SK-N-DZ (cell line): Measurements from ENCODE around the gene PRXL2C. TPM values are rescaled to one million over a fixed set of nuclear protein-coding genes. Genes with fewer than 3 reads are reported as not detected.
"Not testable (repeated sequence)": the region's sequence is repeated elsewhere in the genome, so short reads cannot be mapped to it uniquely, and the experiment has no call there.

ENCODE experiments used
- DNase-seq: peaks from one replicate; pipeline ENCODE4 v3.0.0-alpha.2; 2015; ENCODE audit warnings: low spot score
- polyA plus RNA-seq, 2 experiments: library from polyadenylated mRNA; depleted of rRNA; stranded (reverse); fragments of >200 nt; gene quantifications; 2 replicates each; pipeline ENCODE4 v1.2.3, GENCODE V29; 2014

PRXL2C gene, protein sequence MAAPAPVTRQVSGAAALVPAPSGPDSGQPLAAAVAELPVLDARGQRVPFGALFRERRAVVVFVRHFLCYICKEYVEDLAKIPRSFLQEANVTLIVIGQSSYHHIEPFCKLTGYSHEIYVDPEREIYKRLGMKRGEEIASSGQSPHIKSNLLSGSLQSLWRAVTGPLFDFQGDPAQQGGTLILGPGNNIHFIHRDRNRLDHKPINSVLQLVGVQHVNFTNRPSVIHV
- polyA plus RNA-seq (2014; cell fraction: cytosol; rRNA removed), result 1.4 and 2.5 TPM in 2 replicates
- 0.77 and 0.90 TPM in 2 replicates for polyA plus RNA-seq (2014; cell fraction: nucleus; rRNA removed)

DNA sequence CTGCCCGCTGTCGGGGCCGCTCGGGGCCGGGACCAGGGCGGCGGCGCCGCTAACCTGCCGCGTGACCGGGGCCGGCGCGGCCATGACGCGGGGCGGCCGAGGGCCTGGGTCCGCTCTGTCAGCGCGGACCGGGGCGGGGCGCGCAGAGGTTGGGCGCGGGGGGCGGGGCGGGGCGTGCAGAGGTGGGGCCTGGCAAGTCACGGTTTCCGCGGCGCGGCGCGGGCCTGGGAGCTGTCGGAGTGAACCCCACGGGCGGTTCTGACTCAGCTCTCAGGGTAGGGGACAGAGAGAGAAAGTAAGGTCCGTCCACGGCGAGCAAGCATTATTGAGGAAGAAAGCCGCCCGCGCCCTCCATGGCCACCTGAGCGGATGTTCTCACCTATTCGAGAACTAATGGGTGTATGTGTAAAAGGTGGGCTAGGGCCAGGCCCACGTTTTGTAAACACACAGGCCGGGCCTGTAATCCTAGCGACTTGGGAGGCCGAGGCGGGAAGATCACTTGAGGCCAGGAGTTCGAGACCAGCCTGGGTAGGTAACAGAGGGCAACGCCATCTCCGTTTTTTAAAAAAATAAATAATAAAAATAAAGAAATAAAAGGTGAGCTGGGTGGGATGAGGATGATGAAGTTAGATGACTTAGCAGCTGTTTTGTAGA, at the start of gene PRXL2C:
Gene PRXL2C, minus strand, starts transcription at position 120 of the 654 bp plus-strand sequence. Its CDS starts 36 bp downstream, at position 84.
- peak; percentile 6 for DNase-seq

GRCh38 chr9:96700721-96701375, 45.7 kb upstream of the PRXL2C start:
- DNase-seq, result not testable (repeated sequence)

DNA sequence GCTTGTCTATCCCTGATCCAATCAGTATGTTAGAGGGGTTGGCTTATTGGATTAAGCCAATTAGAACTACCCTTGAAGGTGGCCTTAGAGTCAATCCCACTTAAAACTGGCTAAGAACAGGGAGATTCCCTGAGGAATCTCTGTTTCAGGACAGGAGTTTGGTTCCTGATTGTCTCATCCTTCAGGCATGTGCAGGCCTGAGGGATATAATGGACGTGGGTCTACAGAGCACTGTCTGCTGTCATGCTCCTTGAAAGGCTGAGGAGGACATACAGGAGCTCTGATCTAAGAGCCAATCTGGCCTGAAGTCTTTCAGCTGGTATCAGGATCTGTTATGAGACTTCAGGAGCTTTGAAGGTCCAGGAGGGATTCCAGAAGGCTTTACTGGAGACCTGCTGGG, 36.2 kb upstream of the PRXL2C start:
- no peak for DNase-seq

- DNase-seq, result no peak
These were observed 33.8 kb upstream of the PRXL2C start for GRCh38 chr9:96688745-96689464.

DNA sequence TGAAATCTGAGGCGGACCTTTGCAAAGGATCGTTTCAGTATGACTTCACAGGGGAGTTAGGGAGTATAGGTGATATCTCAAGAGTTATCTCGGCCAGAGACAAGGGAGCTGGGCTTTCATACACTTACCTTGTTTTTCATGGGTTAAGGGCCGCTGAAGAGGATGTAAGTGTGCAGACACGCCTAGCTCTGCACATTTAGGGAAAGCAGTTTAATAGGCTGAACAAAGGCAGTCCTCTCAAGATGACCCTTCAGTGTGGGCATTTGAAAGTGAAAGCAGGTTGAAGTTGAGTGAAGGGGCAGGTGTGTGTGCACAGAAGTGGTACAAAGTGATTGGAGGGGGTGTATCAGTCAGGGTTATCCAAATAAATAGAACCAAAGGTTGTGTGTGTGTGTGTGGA, 33.1 kb upstream of the PRXL2C start:
- no peak for DNase-seq

DNA sequence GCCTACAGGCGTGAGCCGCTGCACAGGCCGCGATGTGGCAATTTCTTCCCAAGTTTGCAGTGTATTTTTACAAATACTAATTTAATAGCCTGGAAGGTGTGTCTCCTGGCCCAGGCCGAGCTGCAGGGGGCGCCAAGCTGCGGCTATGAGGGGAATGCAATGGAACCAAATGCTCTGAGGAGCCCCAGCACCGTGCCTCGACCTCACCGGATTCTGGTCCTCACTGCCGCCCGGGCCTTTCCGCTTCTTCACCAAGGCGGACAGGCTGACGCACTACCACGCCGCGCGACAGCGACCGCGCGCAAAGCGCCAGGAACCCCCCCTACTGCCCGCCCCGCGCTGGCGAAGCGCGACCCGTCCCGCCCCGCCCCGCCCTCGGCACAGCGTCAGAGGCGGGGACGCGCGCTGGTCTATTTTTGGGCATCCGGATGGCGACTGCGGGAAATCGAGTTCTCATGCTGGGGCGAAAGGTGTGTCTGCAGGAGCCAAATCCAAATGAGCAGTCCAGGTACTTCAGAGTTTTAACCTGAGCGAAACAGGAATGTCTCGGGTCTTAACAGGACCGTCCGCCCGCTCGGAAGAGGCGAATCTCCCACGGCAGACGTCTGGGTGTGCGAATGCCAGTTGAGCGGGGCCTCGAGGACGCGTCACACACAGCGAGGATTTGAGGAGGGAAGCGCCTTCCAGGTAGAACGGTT, 31.7 kb upstream of the PRXL2C start:
- peak; percentile 32 for DNase-seq

DNA sequence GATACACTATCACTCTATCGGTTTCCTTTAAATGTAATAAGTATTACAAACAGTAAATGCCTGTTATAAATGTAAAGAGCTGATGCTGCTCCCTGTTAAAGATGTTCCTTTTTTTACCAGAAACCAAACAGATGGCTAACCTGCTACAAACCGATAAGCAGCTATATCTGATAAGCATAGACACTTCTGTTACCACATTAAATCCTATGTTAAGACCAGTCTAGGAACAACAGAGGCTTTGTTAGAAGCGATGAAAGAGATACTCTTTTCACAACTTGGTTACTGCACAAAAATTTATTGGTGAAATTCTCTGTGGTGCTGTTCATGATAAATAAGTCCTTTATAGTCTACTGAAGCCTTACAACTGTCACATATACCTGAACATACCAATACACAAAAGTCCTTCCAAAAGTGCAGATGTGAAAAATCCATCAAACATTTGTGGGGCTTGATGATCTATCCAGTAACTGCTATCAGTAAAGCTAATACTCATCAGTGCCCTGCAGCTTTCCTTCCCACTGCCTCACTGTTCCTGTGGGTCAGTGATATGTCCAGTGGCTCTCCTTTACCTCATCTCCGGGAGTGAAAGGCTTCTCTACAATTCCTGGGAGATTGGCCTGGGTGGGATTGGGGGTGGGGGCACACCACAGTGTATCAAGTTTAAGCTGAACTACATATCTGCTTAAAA, 25.8 kb upstream of the PRXL2C start:
- DNase-seq, result no peak

DNA sequence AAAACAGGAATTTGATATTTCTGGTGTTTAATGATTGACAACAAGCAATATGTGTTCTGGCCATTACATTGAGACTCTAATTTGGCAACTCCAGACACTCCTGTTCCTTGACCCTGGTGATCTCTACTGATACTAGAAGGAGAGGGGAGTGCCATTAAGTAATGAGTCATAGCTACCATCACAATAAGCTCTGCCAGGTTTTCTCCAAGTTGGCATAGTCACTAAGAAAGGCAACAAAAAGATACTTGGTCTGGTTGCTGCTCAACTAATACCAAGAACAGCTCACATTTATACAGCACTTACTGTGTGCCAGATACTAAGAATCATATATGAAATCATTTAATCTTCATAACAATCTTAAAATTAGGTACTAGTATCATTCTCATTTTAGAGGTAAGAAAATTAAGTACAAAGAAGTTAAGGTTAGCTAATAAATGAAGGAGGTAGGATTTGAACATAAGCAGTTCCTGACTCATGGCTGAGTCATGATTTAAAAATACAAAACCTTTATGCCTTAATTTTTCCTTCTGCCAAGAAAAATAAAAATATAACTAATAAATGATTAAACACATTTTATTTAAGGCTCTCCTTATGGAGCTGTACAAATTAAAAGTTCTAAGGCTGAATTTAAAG, 19.9 kb upstream of the PRXL2C start:
- no peak for DNase-seq

DNA sequence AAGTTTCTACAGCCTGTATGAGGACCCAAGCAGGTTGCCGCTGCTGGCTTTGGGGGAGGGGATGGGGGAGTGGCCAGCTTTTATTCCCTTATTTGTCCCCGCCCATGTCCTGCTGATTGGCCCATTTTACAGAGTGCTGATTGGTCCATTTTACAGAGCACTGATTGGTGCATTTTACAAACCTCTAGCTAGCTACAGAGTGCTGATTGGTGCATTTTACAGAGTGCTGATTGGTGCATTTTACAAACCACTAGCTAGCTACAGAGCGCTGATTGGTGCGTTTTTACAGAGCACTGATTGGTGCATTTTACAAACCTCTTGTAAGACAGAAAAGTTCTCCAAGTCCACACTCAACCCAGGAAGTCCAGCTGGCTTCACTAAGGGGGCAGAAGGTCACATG, 18.7 kb upstream of the PRXL2C start:
- not testable (repeated sequence) for DNase-seq

GRCh38 chr9:96668868-96669534, 13.9 kb upstream of the PRXL2C start:
- DNase-seq, result no peak

DNA sequence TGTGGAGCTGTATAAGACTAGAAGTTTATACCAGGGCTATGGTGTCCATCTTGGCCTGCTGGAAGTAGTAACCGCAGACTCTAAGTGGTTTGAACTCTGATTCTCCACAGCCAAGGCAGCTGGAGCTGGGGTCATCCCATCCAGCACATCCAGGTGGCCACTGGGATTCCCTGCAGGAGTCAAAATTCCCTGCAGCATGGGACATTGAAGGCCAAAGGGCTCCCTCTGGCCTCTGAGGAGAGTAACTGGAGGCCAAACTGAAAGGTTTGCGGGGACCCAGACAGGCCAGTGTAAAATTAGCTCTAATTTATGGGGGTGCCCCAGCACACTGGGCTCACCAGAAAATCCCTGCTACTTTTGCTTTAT, 12.2 kb upstream of the PRXL2C start:
- no peak for DNase-seq

- peak; percentile 32 for DNase-seq
These were observed 11.7 kb upstream of the PRXL2C start for GRCh38 chr9:96666653-96667362.

DNA sequence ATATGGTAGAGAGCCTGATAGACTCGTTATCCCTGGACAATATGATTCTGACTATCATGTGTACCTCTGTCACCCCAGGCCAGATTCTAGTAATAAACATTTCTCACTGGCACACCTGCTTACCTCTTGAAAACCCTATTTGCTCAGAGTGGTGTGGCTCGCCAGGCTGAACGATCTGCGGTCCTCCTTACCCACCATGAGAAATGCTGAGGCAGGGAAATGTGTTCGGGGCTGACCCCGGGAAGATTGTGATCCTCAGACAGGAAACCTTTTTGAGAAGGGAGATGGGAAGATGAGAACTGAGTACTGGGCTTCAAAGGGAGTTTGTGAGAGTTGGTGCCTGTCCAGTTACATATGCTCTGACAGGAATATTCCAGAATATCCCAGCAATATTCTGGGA, 10.7 kb upstream of the PRXL2C start:
- no peak for DNase-seq

DNA sequence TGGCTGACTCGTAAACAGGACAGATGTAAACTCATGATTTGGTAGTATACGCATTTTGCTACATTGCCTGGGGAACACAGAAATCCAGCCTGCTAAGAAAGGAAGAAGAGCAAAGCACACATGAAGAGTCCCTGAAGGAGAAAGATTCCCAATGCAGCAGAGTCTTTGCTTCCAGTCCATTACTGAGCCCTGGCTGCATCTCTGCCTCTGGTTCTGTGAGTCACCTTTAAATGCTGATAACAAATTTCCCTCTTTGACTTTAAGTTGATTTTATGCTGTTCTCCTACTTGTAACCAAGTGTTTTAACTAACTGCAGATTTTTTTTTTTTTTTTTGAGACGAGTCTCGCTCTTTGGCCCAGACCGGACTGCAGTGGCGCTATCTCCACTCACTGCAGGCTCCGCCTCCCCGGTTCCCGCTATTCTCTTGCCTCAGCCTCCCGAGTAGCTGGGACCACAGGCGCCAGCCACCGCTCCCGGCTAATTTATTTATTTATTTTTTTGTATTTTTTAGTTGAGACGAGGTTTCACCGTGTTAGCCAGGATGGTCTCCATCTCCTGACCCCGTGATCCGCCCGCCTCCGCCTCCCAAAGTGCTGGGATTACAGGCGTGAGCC, 8.5 kb upstream of the PRXL2C start:
- DNase-seq, result no peak

DNA sequence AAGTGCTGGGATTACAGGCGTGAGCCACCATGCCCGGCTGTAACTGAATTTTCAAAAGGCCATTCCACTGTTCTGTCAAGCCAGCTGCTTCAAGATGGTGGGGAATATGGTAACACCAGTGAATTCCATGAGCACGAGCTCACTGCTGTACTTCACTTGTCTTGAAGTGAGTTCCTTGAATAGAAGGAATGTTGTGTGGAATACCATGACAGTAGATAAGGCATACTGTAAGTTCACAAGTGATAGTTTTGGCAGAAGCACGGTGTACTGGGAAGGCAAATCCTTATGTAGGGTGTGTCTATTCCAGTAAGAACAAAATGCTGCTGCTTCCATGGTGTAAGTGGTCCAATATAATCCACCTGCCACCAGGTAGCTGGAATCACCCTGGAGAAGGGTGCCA, 6.6 kb upstream of the PRXL2C start:
- DNase-seq, result no peak

DNA sequence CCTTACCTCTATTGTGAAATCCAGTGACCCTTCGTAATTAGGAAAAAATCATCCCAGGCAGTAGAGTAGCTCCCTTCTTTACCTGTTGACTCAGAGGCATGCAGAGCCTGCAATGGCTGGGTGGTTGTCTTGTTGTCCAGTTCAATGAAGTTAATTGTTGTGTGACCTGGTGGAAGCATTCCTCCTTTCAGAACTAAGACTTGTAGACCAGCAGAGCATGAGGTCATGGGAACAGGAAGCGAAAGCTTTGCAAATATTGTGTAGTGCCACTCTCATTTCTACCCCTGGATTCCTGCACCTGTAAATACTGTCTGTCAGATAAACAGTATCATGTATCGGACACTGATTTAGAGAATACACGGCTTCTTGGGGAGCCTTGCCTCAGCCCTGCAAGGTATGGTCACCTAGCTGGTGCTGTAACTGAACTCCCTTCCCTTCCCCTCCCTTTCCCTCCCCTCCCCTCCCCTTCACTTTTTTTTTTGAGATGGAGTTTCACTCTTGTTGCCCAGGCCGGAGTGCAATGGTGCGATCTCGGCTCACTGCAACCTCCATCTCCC, 5.7 kb upstream of the PRXL2C start:
- no peak for DNase-seq

DNA sequence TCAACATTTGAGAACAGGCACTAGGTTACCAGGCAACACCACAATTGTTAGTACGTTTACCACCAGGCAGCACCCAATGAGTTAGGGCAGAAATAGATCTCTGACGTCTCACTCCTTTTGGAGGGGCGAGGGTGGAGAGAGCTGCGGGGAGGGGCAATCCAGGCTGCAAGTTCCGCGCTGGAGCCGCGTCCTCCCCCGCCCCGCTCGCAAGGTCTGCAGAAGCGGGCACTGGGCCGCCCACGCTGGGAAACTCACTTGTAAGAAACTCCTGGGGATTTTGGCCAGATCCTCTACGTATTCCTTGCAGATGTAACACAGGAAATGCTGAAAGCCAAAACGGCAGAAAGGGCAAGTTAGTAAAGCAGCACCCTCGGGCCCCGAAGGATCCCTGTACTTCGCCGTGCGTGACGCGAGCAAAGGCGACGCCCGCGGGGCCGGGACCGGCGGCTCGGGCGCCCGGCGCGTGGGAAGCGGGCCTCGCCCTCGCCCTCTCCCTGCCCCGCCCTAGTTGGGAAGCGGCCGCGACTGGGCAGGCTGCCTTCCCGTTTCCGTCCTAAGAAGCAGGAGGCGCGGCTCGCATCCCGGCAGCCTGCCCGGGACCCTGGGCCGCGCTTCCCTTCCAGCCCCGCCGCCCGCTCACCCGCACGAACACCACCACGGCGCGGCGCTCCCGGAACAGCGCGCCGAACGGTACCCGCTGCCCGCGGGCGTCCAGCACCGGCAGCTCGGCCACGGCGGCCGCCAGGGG, 493 bp downstream of the PRXL2C start:
- DNase-seq, result peak; percentile 23

- DNase-seq, result no peak
These were observed 3.5 kb downstream of the PRXL2C start for GRCh38 chr9:96651626-96652025.
